BE2C (cell line): Measurements from ENCODE around the gene DNM1.

Experiments used
- DNase-seq: peaks from one replicate; pipeline ENCODE4 v3.0.0-alpha.2; 2020
- H3K27me3 ChIP-seq: fragments of 250-450 bp; sonication (Bioruptor Pico); 2 replicates; pipeline ENCODE4 v1.5.1; 2020; ENCODE audit warnings: mild to moderate bottlenecking
- H3K36me3 ChIP-seq: fragments of 250-450 bp; sonication (Bioruptor Pico); 2 replicates; pipeline ENCODE4 v1.5.1; 2020; ENCODE audit warnings: mild to moderate bottlenecking
- H3K4me1 ChIP-seq: fragments of 250-450 bp; sonication (Bioruptor Pico); 2 replicates; pipeline ENCODE4 v1.5.1; 2020
- H3K4me3 ChIP-seq: 2 replicates; pipeline ENCODE4 v1.5.1; 2011; ENCODE audit warnings: low read depth, low read length
- H3K9me3 ChIP-seq: fragments of 250-450 bp; sonication (Bioruptor Pico); 2 replicates; pipeline ENCODE4 v1.5.1; 2020
- TF ChIP-seq, protein P1 (sequence below): IDR thresholded peaks from 2 replicates; pipeline ENCODE4 v1.5.1; 2012; ENCODE audit warnings: mild to moderate bottlenecking, low read depth, low read length

Gene DNM1

GRCh38 chr9:128206916-128207910 lies 4.0 kb downstream of the DNM1 start:
- DNase-seq = no peak
- Histone ChIP-seq H3K9me3 (no peaks in the 10 kb centered on the region), H3K36me3 (no peaks in the 10 kb centered on the region; the same call in 1 of the 2 replicates), H3K27me3 (no peaks in the 10 kb centered on the region), H3K4me1 (no peaks in the 10 kb centered on the region; the same call in none of the 2 replicates), H3K4me3 (no peak overlapping the region)
- TF ChIP-seq, protein P1, sequence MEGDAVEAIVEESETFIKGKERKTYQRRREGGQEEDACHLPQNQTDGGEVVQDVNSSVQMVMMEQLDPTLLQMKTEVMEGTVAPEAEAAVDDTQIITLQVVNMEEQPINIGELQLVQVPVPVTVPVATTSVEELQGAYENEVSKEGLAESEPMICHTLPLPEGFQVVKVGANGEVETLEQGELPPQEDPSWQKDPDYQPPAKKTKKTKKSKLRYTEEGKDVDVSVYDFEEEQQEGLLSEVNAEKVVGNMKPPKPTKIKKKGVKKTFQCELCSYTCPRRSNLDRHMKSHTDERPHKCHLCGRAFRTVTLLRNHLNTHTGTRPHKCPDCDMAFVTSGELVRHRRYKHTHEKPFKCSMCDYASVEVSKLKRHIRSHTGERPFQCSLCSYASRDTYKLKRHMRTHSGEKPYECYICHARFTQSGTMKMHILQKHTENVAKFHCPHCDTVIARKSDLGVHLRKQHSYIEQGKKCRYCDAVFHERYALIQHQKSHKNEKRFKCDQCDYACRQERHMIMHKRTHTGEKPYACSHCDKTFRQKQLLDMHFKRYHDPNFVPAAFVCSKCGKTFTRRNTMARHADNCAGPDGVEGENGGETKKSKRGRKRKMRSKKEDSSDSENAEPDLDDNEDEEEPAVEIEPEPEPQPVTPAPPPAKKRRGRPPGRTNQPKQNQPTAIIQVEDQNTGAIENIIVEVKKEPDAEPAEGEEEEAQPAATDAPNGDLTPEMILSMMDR = no peak

GRCh38 chr9:128208386-128208785 lies 5.2 kb downstream of the DNM1 start:
- TF ChIP-seq, protein P1 = no peak
- no peak for DNase-seq
- Histone ChIP-seq H3K4me1 (no peaks in the 10 kb centered on the region; the same call in none of the 2 replicates), H3K27me3 (no peaks in the 10 kb centered on the region), H3K4me3 (no peak overlapping the region), H3K9me3 (no peaks in the 10 kb centered on the region), H3K36me3 (no peaks in the 10 kb centered on the region; the same call in 1 of the 2 replicates)

DNA sequence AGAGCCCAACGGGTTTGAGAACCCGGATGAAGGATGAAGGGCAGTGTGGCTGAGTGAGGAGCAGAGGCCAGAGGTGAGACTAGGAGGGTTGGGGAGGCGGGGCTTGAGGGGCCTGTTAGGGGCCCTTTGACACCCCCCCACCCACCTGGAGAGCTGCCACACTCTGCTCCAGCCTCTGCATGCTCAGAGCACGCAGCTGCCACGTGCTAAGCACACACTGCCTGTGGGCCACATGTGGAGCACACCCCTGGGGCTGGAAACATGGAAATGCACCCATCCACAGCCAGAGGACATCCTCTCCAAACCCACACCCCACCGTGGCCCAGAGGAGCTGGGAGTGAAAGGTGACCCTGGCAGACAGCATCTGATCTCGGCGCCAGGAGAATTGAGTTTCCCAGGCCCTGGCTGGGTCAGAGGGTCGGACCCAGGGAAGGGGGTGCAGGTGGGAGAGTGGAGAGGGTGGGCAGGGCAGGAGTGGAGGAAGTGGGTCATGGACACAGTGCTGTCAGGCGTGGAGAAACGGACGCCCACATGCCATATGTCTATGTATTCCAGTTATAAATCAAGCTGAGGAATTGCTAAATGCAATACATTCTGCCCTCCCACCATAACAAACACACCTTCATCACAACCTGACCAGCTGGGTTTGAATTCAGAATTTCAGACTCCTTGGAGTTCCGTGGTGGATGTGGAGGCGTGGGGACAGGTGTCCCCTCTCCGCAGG lies 5.9 kb downstream of the DNM1 start:
- Histone ChIP-seq H3K9me3 (no peaks in the 10 kb centered on the region), H3K36me3 (no peaks in the 10 kb centered on the region; the same call in 1 of the 2 replicates), H3K4me1 (no peaks in the 10 kb centered on the region; the same call in none of the 2 replicates), H3K4me3 (no peak overlapping the region), H3K27me3 (no peaks in the 10 kb centered on the region)
- TF ChIP-seq, protein P1 = no peak
- no peak for DNase-seq

DNA sequence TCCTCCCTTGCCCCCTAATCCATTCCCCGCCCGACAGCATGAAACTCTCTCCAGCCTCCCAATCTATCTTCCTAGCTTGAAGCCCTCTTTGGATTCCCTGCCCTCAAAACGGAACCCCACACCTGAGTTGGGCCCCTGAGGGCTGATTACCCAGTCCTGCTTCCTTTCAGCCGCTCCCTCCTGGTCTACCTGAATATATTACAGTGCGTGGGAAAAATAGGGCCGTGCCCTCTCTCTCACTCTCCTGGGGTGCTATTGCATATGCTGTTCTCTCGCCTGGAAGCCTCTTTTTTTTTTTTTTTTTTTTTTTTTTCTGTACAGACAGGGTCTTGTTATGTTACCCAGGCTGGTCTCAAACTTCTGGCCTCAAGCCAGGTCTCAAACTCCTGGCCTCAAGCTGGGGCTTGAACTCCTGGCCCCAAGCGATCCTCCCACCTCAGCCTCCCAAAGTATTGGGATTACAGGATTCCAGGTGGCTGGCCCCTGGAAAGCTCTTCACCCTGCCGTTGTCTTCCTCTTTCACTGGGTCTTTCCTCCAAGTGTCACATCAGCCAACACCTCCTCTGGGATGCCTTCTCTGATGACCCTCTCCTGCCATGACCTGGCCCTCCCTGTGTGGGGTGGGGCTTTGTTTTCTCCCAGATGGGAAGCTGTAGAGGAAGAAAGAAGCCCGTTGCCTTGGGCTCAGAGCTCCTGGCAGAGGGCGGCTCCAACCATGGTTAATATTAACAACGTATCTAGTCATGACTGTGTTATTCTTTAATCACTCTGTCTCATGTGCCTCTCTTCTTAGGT lies 8.2 kb downstream of the DNM1 start:
- Histone ChIP-seq H3K9me3 (no peaks in the 10 kb centered on the region), H3K4me1 (peaks cover 3% of the 10 kb centered on the region), H3K4me3 (no peak overlapping the region), H3K27me3 (no peaks in the 10 kb centered on the region), H3K36me3 (no peaks in the 10 kb centered on the region; the same call in 1 of the 2 replicates)
- TF ChIP-seq, protein P1 = no peak
- DNase-seq = no peak

DNA sequence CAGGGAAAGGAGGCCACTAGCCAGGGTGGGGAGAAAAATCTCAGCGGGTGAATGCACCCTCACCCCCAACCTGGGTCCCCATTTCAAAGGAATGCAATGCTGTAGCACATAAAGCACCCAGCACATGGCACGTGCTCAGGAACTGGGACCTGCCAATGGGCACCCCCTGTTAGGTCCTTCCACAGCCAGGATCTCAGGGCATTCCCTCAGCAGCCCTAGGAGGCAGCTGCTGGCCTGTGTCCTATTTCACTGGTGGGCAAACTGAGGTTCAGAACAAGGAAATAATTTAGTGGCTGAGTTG lies 8.8 kb downstream of the DNM1 start:
- no peaks in the 10 kb centered on the region for H3K9me3 ChIP-seq
- H3K27me3 ChIP-seq = no peaks in the 10 kb centered on the region
- TF ChIP-seq, protein P1 = no peak
- peaks cover 8% of the 10 kb centered on the region for H3K4me1 ChIP-seq
- DNase-seq = no peak
- H3K4me3 ChIP-seq = no peak overlapping the region
- no peaks in the 10 kb centered on the region; the same call in 1 of the 2 replicates for H3K36me3 ChIP-seq
